Measurements from ENCODE around the gene MYO9B.

The MYO9B gene

GRCh38 chr19:17079710-17080439, 4.3 kb downstream of the MYO9B start:
- peak overlapping the region in 2 of 3 experiments; percentile 54 to 73 for H3K4me3 Mint-ChIP-seq
- TF ChIP-seq CTCF (IDR thresholded peaks at IDR 0.05; ENCODE audit: unreplicated experiment in 3 of 3) = no peak
- H3K4me1 Mint-ChIP-seq = peaks cover 33% of the 10 kb centered on the region
- peaks cover 3% of the 10 kb centered on the region for H3K27me3 Mint-ChIP-seq (ENCODE audit: low read depth)
- H3K27ac Mint-ChIP-seq = peak overlapping the region; percentile 37 to 86 (median 74)
- no peaks in the 10 kb centered on the region for H3K9me3 Mint-ChIP-seq
- no peaks in the 10 kb centered on the region for H3K36me3 Mint-ChIP-seq (ENCODE audit: low read depth)

- TF ChIP-seq CTCF (IDR thresholded peaks at IDR 0.05; ENCODE audit: unreplicated experiment in 3 of 3) = no peak
- no peaks in the 10 kb centered on the region for H3K9me3 Mint-ChIP-seq
Observed at GRCh38 chr19:17080440-17080801, 4.8 kb downstream of the MYO9B start.

GRCh38 chr19:17081672-17082630, 6.4 kb downstream of the MYO9B start:
- no peak for TF ChIP-seq CTCF (IDR thresholded peaks at IDR 0.05; ENCODE audit: unreplicated experiment in 3 of 3)
- H3K27ac Mint-ChIP-seq = peak overlapping the region in 2 of 3 experiments; percentile 40 to 65
- peaks cover 28% of the 10 kb centered on the region for H3K4me1 Mint-ChIP-seq
- no peak overlapping the region for H3K4me3 Mint-ChIP-seq
- no peaks in the 10 kb centered on the region for H3K9me3 Mint-ChIP-seq
- peaks cover 3% of the 10 kb centered on the region for H3K27me3 Mint-ChIP-seq (ENCODE audit: low read depth)
- H3K36me3 Mint-ChIP-seq (ENCODE audit: low read depth) = peaks cover 2% of the 10 kb centered on the region

More at GRCh38 chr19:17080440-17080801, 4.8 kb downstream of the MYO9B start:
- peaks cover 3% of the 10 kb centered on the region for H3K27me3 Mint-ChIP-seq (ENCODE audit: low read depth)
- peaks cover 32% of the 10 kb centered on the region for H3K4me1 Mint-ChIP-seq
- H3K27ac Mint-ChIP-seq = peak overlapping the region; percentile 37 to 86 (median 74)
- H3K36me3 Mint-ChIP-seq (ENCODE audit: low read depth) = no peaks in the 10 kb centered on the region
- H3K4me3 Mint-ChIP-seq = peak overlapping the region in 1 of 3 experiments; percentile 55

- peaks cover 7% of the 10 kb centered on the region for H3K36me3 Mint-ChIP-seq (ENCODE audit: low read depth)
- no peak overlapping the region for H3K4me3 Mint-ChIP-seq
- H3K9me3 Mint-ChIP-seq = no peaks in the 10 kb centered on the region
- no peaks in the 10 kb centered on the region for H3K27me3 Mint-ChIP-seq (ENCODE audit: low read depth)
- no peak overlapping the region for H3K27ac Mint-ChIP-seq
- TF ChIP-seq CTCF (IDR thresholded peaks at IDR 0.05; ENCODE audit: unreplicated experiment in 3 of 3) = no peak
- peaks cover 16% of the 10 kb centered on the region for H3K4me1 Mint-ChIP-seq
Observed at GRCh38 chr19:17086120-17086519, 10.5 kb downstream of the MYO9B start.

- no peaks in the 10 kb centered on the region for H3K27me3 Mint-ChIP-seq (ENCODE audit: low read depth)
- TF ChIP-seq CTCF (IDR thresholded peaks at IDR 0.05; ENCODE audit: unreplicated experiment in 3 of 3) = no peak
- H3K27ac Mint-ChIP-seq = no peak overlapping the region
- peaks cover 14% of the 10 kb centered on the region for H3K4me1 Mint-ChIP-seq
- H3K36me3 Mint-ChIP-seq (ENCODE audit: low read depth) = peaks cover 7% of the 10 kb centered on the region
- H3K4me3 Mint-ChIP-seq = no peak overlapping the region
- no peaks in the 10 kb centered on the region for H3K9me3 Mint-ChIP-seq
Observed at GRCh38 chr19:17086834-17087233, 11.3 kb downstream of the MYO9B start.

Measured in nephron (organoid).